ENCODE measurements around the gene PLA2G15.
"Not testable (repeated sequence)": the region's sequence is repeated elsewhere in the genome, so short reads cannot be mapped to it uniquely, and the experiment has no call there.

Gene PLA2G15

DNA sequence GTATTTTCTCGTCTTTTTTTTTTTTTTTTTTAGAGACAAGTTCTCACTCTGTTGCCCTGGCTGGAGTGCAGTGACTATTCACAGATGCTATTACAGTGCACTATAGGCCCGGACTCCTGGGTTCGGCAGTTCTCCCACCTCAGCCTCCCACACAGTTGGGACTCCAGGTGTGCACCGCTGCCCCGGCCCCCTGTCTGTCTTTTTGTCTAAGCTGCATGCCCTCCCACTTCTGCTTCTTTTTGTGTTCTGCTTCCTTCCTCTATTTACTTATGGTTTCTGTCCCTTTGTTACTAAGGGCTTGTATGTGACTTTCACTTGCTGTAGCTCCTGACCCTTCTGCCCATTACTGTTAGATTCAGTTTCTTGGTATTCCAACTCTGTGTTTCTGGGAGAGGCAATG lies 39.7 kb downstream of the PLA2G15 start:
- TF ChIP-seq CTCF (conservative IDR thresholded peaks at IDR 0.05; ENCODE audit: low read depth): no peak
- H3K27ac ChIP-seq: no peak overlapping the region
- ChIA-PET CTCF (interaction anchor here (0.6 to 1.0 kb wide), 4 partner anchors 21 to 1044 kb away, joined by 3 to 5 read pairs (median 4); partner anchors contain the start of gene SLC7A6), POLR2A (ENCODE audit: low non-redundant PET) (interaction anchor here (0.5 kb wide), 1 partner anchor 846 kb away, joined by 7 read pairs; no protein-coding TSS in a partner anchor)
- no peak for DNase-seq (ENCODE audit: low spot score)

GRCh38 chr16:68285683-68286082 lies 40.5 kb downstream of the PLA2G15 start:
- DNase-seq (ENCODE audit: low spot score): no peak
- no peak for TF ChIP-seq CTCF (conservative IDR thresholded peaks at IDR 0.05; ENCODE audit: low read depth)
- ChIA-PET POLR2A (ENCODE audit: low non-redundant PET) (no interaction called here), CTCF (interaction anchor here (0.5 to 1.0 kb wide), 3 partner anchors 11 to 152 kb away, joined by 3 read pairs; partner anchors contain the start of gene SLC7A6)
- H3K27ac ChIP-seq: no peak overlapping the region

GRCh38 chr16:68286153-68287074 lies 41.2 kb downstream of the PLA2G15 start:
- H3K27ac ChIP-seq: no peak overlapping the region
- no peak for DNase-seq (ENCODE audit: low spot score)
- no peak for TF ChIP-seq CTCF (conservative IDR thresholded peaks at IDR 0.05; ENCODE audit: low read depth)
- POLR2A ChIA-PET (ENCODE audit: low non-redundant PET): no interaction called here
- CTCF ChIA-PET: interaction anchor here (0.6 to 2.8 kb wide), 3 partner anchors 22 to 443 kb away, joined by 3 to 12 read pairs (median 4); partner anchors contain the start of gene SLC7A6

DNA sequence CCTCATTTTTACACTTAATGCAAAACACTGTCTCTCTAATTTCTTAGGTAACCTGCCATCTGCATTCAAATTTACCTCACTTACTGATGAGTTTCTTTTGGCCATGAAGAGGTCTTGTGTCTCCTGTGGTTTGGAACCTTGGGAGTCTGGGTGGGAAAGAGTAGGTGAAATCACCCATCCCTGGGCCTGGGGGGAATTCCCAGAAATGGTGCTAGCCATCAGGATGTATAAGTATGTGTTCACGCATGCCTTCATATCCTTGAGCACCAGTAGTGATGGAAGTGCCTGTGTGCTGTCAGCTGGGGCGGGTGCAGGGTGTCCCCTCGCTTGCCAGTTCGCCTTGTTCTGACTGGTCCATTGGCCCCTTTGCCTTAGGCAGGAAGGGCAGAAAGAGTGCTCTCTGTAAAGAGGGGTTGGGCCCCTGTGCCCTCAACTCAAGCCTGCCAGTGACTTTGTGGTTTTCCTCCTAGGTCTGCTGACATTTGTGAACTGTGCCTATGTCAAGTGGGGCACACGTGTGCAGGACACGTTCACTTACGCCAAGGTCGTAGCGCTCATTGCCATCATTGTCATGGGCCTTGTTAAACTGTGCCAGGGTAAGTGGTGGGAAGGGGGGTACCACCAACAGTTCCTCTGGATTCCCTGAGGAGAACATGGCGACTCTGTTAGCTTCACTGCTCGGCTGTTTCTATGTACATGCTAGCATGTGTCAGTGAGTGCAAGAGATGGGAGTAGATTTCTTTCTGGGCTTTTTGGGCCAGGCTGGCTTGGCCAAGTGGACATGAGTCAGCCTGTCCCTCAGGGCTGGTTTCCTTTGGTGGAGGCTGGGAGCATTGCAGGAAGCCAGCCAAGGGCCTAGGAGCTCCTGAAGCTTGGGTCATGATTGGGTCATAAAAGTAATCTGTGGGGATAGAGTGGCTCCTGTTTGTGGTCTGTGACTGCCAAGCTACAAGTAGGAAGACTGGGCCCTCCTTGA lies 42.4 kb downstream of the PLA2G15 start:
- peak; percentile 62 for DNase-seq (ENCODE audit: low spot score)
- H3K27ac ChIP-seq: peak overlapping the region; percentile 65
- ChIA-PET CTCF (interaction anchor here (0.6 to 2.8 kb wide), 4 partner anchors 24 to 293 kb away, joined by 3 to 12 read pairs (median 5); partner anchors contain the start of gene SLC7A6), POLR2A (ENCODE audit: low non-redundant PET) (interaction anchor here (0.7 kb wide), 1 partner anchor 23 kb away, joined by 3 read pairs; the partner anchor contains the start of gene SLC7A6)
- no peak for TF ChIP-seq CTCF (conservative IDR thresholded peaks at IDR 0.05; ENCODE audit: low read depth)

GRCh38 chr16:68288252-68288650 lies 43.1 kb downstream of the PLA2G15 start:
- DNase-seq (ENCODE audit: low spot score): no peak
- ChIA-PET CTCF (interaction anchor here (0.6 to 2.8 kb wide), 3 partner anchors 24 to 58 kb away, joined by 3 to 12 read pairs (median 7); partner anchors contain the start of gene SLC7A6), POLR2A (ENCODE audit: low non-redundant PET) (interaction anchor here (0.6 kb wide), 1 partner anchor 21 kb away, joined by 13 read pairs; no protein-coding TSS in a partner anchor)
- H3K27ac ChIP-seq: peak overlapping the region; percentile 65
- TF ChIP-seq CTCF (conservative IDR thresholded peaks at IDR 0.05; ENCODE audit: low read depth): no peak

DNA sequence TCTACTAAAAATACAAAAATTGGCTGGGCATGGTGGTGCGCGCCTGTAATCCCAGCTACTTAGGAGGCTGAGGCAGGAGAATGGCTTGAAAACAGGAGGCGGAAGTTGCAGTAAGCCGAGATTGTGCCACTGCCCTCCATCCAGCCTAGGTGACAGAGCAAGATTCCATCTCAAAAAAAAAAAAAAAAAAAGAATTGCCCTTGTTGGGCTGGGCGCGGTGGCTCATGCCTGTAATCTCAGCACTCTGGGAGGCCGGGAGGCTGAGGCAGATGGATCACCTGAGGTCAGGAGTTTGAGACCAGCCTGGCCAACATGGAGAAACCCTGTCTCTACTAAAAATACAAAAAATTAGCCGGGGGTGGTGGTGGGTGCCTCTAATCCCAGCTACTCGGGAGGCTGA lies 43.6 kb downstream of the PLA2G15 start:
- POLR2A ChIA-PET (ENCODE audit: low non-redundant PET): interaction anchor here (0.6 kb wide), 1 partner anchor 22 kb away, joined by 13 read pairs; no protein-coding TSS in a partner anchor
- CTCF ChIA-PET: interaction anchor here (2.8 kb wide), 1 partner anchor 25 kb away, joined by 12 read pairs; the partner anchor contains the start of gene SLC7A6
- peak overlapping the region; percentile 65; the same call in 1 of the 2 replicates for H3K27ac ChIP-seq
- DNase-seq (ENCODE audit: low spot score): not testable (repeated sequence)
